HG03571 (cell line): ENCODE results near the gene MTG2.

Source experiments
- ATAC-seq: cut with Tn5 transposase; IDR thresholded peaks from one replicate; pipeline ENCODE4 v1.9.1; 2021; ENCODE audit not compliant: unreplicated experiment

Gene MTG2

DNA sequence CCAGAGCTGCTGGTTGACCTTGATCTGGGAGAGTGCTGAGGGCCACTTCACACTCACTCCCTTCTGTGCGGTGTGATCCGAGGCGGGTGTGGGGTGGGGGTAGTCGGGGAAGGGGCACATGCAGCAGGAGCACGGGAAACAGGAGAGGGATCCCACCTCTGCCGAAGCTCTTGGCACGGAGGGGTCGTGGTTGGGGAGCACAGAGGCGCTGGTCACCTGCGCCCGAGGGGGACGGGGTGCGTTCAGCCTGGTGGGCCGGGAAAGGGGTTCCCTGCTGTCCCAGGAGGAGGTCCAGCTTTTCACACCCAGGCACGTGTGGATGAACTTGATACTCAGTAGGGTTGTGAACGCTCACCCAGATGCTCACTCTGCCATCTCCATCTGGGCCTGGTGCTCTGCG, 22.0 kb upstream of the MTG2 start:
- no peak for ATAC-seq

DNA sequence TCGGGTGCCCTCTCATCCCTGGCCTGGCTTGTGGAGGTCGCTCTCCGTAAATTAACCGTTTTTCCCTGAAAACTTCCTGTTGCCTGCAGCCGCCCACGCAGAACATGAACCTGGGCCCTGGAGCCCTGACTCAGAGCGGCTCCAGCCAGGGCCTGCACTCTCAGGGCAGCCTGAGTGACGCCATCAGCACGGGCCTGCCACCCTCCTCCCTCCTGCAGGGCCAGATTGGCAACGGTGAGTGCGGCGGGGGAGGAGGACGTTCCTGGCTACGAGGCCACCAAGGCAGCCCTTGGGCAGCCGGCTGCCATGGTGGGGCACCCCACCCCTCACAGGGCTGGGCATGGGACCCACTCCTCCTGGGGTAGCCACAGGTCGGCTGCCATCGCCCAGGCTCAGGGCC, 21.5 kb upstream of the MTG2 start:
- no peak for ATAC-seq

DNA sequence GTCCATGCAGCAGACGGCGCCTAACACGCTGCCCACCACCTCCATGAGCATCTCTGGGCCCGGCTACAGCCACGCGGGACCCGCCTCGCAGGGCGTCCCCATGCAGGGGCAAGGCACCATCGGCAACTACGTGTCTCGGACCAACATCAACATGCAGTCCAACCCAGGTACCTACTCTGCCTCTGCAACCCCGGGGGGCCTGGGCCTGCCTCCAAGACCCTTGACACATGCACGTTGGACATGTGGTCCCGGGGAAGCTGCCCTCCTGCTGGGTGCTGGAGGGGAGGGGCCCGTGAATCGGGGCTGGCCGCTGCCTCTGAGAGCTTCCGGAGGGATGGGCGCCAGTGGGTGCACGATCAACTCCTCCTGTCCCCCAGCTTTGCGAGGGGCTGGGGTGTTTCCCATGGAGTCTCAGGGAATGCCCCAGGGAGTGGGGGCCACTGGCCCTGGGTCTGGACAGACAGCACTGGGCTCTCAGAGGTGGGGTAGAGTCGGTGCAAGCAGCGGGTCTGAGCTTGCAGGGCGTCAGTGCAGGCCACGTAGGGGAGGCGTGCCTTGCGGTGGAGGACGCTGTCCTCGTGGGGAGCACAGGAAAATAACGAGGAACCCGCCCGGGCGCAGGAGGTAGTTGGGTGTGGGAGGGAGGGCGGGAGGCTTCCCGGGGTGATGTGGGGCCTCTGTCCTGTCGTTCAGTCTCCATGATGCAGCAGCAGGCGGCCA, 19.9 kb upstream of the MTG2 start:
- ATAC-seq, result no peak

- ATAC-seq, result no peak
Measured at GRCh38 chr20:62163485-62163865, 19.4 kb upstream of the MTG2 start.

GRCh38 chr20:62163986-62164762, 18.7 kb upstream of the MTG2 start:
- ATAC-seq, result no peak

- no peak for ATAC-seq
Measured at GRCh38 chr20:62164879-62165761, 17.7 kb upstream of the MTG2 start.

DNA sequence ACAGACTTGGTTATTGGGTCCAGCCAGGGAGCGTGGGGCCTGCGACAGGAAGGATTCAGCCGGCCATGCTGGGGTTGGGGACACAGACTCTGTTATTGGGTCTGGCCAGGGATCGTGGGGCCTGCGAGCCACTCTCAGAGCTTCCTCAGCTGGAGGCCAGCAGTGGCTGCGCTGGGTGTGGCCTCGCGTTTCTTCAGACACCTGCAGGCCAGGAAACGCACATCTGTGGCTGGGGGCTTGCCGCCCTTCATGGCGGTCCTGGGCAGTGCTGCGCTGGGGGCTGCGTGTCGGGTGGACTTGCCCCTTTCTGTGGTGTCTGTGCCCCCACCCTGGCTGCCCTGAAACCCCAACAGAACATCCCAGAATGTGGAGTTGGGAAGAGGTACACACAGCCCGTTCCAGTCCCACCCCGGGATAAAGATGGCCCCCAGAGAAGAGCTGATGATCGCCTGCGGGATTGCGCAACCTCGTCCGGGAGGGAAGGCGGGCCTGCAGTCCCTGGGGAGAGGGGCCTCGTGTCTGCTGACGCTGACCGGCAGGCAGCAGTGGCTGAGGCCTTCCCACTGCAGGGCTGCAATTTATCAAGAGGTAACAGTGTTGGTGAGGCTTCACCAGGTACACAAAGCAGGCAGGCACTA, 16.9 kb upstream of the MTG2 start:
- ATAC-seq, result no peak

DNA sequence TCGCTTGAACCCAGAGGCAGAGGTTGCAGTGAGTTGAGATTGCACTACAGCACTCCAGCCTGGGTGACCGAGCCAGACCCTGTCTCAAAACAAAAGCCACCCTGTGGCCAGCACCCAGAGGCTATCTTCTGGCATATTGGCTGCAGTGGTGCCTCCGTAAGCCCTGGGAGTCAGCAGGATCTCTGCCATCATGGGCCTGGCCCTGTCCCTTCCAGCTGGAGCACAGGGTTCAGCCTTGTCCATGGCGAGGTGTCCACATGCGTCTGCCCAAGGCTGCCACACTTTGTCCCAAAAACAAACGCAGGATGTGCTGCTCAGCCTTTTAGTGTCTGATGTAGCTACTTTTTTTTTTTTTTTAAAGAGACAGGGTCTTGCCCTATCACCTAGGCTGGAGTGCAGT, 15.4 kb upstream of the MTG2 start:
- ATAC-seq, result no peak

DNA sequence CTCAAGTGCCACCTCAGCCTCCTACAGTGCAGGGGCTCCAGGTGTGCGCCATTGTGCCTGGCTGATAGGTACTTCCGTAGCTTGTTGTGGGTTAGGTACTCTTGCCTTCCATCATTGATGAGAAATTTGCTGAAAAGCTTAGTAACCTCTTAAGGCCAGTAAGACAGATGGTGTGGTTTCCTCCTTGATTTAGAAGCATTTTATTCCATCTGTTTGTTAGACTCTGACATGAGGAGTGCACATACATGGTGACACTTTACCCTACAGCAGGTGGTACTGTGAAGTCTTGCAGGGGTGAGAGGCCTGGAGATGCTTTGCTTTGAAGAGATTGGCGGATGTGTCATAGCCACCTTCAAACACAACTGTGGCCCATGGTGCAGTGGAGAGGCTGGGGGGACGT, 14.8 kb upstream of the MTG2 start:
- no peak for ATAC-seq

- ATAC-seq, result no peak
Measured at GRCh38 chr20:62168890-62169435, 13.9 kb upstream of the MTG2 start.

- ATAC-seq, result no peak
Measured at GRCh38 chr20:62170536-62170935, 12.3 kb upstream of the MTG2 start.

GRCh38 chr20:62171245-62171644, 11.6 kb upstream of the MTG2 start:
- ATAC-seq, result no peak

DNA sequence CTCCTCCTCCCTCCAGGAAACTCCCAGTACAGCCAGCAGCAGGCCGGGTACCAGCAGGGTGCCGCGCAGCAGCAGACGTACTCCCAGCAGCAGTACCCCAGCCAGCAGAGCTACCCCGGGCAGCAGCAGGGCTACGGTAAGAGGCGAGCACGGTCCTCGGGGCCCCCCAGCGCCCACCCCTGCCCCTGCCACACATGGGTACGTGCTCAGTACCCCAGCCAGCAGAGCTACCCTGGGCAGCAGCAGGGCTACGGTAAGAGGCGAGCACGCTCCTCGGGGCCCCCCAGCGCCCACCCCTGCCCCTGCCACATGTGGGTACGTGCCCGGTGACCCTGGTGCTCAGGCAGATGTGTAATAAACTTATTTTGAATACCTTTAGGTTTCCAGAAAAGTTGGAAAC, 10.2 kb upstream of the MTG2 start:
- no peak for ATAC-seq

DNA sequence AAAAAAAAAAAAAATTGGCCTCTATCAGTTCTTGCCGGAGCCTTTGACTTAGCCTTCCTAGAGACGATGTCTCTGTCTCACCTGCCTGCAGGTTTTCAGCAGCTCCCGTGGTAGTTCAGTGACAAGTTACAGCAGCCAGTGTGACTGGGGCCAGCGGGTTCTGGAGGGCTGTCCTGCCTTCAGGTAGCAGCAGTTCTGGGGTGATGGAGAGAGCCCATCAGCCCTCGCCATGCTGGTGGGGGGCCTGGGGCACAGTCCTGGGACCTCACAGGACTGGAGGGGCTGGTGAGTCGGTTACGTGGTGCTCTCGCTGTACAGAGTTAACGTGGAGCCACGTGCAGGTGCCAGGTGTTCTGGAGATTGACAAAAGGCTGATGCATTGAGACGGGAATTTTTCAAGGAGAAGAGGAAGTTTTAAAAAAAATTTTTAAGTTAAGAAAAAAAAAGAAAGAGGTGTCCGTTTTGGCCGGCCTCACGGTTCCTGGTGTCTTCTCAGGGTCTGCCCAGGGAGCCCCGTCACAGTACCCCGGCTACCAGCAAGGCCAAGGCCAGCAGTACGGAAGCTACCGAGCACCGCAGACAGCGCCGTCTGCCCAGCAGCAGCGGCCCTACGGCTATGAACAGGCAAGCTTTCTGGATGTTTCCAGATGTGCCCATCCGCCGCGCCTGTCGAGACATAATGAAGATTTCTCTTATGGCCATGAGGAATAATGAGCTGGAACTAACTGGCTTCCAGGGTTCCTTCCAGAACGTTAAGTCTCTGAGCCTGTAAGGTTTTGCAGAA, 8.6 kb upstream of the MTG2 start:
- no peak for ATAC-seq

GRCh38 chr20:62174870-62175624, 7.8 kb upstream of the MTG2 start:
- no peak for ATAC-seq

DNA sequence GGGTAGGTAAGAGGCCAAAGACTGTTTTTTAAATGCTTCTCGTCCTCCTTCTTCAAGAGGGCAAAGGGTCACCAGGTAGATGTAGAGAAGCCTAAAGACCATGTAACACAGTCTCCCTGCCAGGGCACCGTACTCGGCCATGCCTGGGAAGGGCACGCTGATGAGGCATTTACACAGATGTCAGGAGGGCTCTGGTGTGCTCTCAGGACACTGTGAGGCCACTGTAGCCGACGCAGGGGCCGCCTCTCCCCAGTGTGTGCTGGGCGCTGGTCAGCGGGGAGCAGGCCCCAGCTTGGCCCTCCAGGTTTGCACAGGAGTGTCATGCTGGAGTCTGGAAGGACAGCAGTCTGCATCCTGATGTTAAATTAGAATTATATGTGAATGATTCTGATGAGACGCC, 7.1 kb upstream of the MTG2 start:
- ATAC-seq, result no peak

DNA sequence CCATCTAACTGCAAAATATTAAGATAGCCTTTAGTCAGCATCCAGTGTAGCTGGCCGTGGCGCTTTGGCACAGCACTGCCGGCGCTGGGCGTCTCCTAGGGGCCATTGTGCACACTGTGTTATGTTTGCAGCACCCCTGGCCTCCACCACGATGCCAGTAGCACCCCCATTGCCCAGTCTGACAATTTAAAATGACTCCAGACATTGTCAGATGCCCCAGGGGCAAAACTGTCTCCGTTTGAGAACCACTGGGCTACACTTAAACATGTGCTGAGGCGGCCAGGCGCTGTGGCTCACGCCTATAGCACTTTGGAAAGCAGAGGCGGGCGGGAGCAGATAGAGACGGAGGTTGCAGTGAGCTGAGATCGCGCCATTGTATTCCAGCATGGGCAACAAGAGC, 6.0 kb upstream of the MTG2 start:
- no peak for ATAC-seq

GRCh38 chr20:62177307-62177706, 5.5 kb upstream of the MTG2 start:
- no peak for ATAC-seq
